Esophagus squamous epithelium (tissue), 5 donors: ENCODE results near the gene BAD. TPM values are rescaled to one million over a fixed set of nuclear protein-coding genes. Genes with fewer than 3 reads are reported as not detected.

Source experiments
- DNase-seq: peaks from one replicate; lab custom pipeline; 2025; lab: John Stamatoyannopoulos, UW
- H3K27ac ChIP-seq, 4 donors: fragments of 200-600 bp; sonication (generic); one replicate each; pipeline ENCODE4 v1.5.1; 2016 to 2019; ENCODE audit warnings: mild to moderate bottlenecking in 1 of 4
- H3K27me3 ChIP-seq, 4 donors: fragments of 200-600 bp; sonication (generic); 1 replicate in 3 of 4; 2 replicates in 1 of 4; pipeline versions ENCODE4 v1.5.1 to v1.6.0; 2017 to 2021; ENCODE audit warnings: antibody characterized with exemption in 1 of 4
- H3K36me3 ChIP-seq, 3 donors: fragments of 200-600 bp; sonication (generic); one replicate each; pipeline ENCODE4 v1.5.1; 2016 to 2019
- H3K4me1 ChIP-seq, 3 donors: fragments of 200-600 bp; sonication (generic); one replicate each; pipeline ENCODE4 v1.5.1; 2017 to 2019
- H3K4me3 ChIP-seq, 4 donors: fragments of 200-600 bp; sonication (generic); 1 replicate in 3 of 4; 2 replicates in 1 of 4; pipeline ENCODE4 v1.5.1; 2016 to 2019; ENCODE audit warnings: mild to moderate bottlenecking in 2 of 4, moderate library complexity in 1 of 4
- H3K9me3 ChIP-seq, 3 donors: fragments of 200-600 bp; sonication (generic); one replicate each; pipeline ENCODE4 v1.5.1; 2016 to 2019
- CTCF ChIP-seq, 6 experiments: fragments of 450-650 bp in 4 of 6; fragments of 200-600 bp in 2 of 6; sonication (generic) in 2 of 6; IDR thresholded peaks; one replicate each; pipeline ENCODE4 v1.5.1; 2016 to 2019; ENCODE audit warnings: antibody characterized with exemption in 6 of 6, mild to moderate bottlenecking in 4 of 6, moderate library complexity in 4 of 6
- POLR2A ChIP-seq, 4 donors: fragments of 450-650 bp; IDR thresholded peaks; one replicate each; pipeline ENCODE4 v1.6.1; 2017; ENCODE audit warnings: antibody characterized with exemption in 4 of 4, mild to moderate bottlenecking in 4 of 4, moderate library complexity in 3 of 4
- WGBS, 2 donors: methylation state at CpG; one replicate each; pipeline ENCODE4 v1.1.5; 2018; 5-methylcytosine and 5-hydroxymethylcytosine counted together
- intact Hi-C: fragments of 100-400 bp; cut with DNase I; formaldehyde crosslinking; loops from one replicate; pipeline ENCODE4 v1.15.0; 2022
- total RNA-seq, 4 donors: library from RNA; depleted of rRNA; stranded (reverse); fragments of >200 nt; gene quantifications; one replicate each; pipeline ENCODE4 v1.1.0, GENCODE V29; 2016
- donor health status: DM: yes; HTN: yes; CAD: no.

The BAD gene
- total RNA-seq, 4 donors from 2014 or later = 49.4 to 86.5 (median 72.9) TPM

- WGBS, 2 donors = 30 to 83% methylated on average over 4 to 5 of the region's 5 CpGs
- no peak for DNase-seq
- Histone ChIP-seq H3K4me1 (peaks cover 40 to 79% (median 43%) of the 10 kb centered on the region in 3 donors), H3K27me3 (no peaks in the 10 kb centered on the region), H3K4me3 (no peak overlapping the region), H3K9me3 (no peaks in the 10 kb centered on the region), H3K36me3 (peaks cover 2 to 34% (median 14%) of the 10 kb centered on the region in 3 donors), H3K27ac (peak overlapping the region; percentile 74 to 99 (median 94))
- TF ChIP-seq CTCF (IDR thresholded peaks at IDR 0.05) = no peak
- peak in 2 of 4 donors; percentile 30 to 32 for TF ChIP-seq POLR2A (IDR thresholded peaks at IDR 0.05)
- intact Hi-C loops = no loop called here
Measured at GRCh38 chr11:64321533-64321932, 37.1 kb upstream of the BAD start.

GRCh38 chr11:64321026-64321425 is 36.6 kb upstream of the BAD start:
- no peaks in the 10 kb centered on the region for H3K27me3 ChIP-seq
- TF ChIP-seq POLR2A (IDR thresholded peaks at IDR 0.05) (no peak), CTCF (IDR thresholded peaks at IDR 0.05) (no peak)
- DNase-seq = no peak
- peak overlapping the region; percentile 74 to 99 (median 94) for H3K27ac ChIP-seq
- H3K36me3 ChIP-seq = peaks cover 7 to 40% (median 14%) of the 10 kb centered on the region in 3 donors
- no peaks in the 10 kb centered on the region for H3K9me3 ChIP-seq
- WGBS, 2 donors = 41% methylated on average over 3 of the region's 5 CpGs; no CpG with 5 or more reads in 1 of the 2 donors
- H3K4me3 ChIP-seq = no peak overlapping the region
- peaks cover 45 to 84% (median 46%) of the 10 kb centered on the region in 3 donors for H3K4me1 ChIP-seq
- intact Hi-C loops = no loop called here

GRCh38 chr11:64320556-64320955 is 36.1 kb upstream of the BAD start:
- DNase-seq = no peak
- WGBS, 2 donors = 86 to 100% methylated on average over 1 to 7 of the region's 7 CpGs
- H3K36me3 ChIP-seq = peaks cover 12 to 44% (median 16%) of the 10 kb centered on the region in 3 donors
- H3K4me1 ChIP-seq = peaks cover 46 to 87% (median 48%) of the 10 kb centered on the region in 3 donors
- intact Hi-C loops = no loop called here
- no peak for TF ChIP-seq POLR2A (IDR thresholded peaks at IDR 0.05)
- no peak for TF ChIP-seq CTCF (IDR thresholded peaks at IDR 0.05)
- peak overlapping the region; percentile 74 to 99 (median 94) for H3K27ac ChIP-seq
- no peaks in the 10 kb centered on the region for H3K9me3 ChIP-seq
- no peak overlapping the region for H3K4me3 ChIP-seq
- no peaks in the 10 kb centered on the region for H3K27me3 ChIP-seq

GRCh38 chr11:64318766-64319761 is 34.6 kb upstream of the BAD start:
- peaks cover 38 to 87% (median 45%) of the 10 kb centered on the region in 3 donors for H3K4me1 ChIP-seq
- intact Hi-C loops = no loop called here
- no peak for DNase-seq
- H3K4me3 ChIP-seq = peak overlapping the region; percentile 60 to 91 (median 82)
- no peaks in the 10 kb centered on the region for H3K27me3 ChIP-seq
- 17 to 20% methylated on average over 12 to 13 of the region's 19 CpGs for WGBS, 2 donors
- H3K27ac ChIP-seq = peak overlapping the region; percentile 92 to 99 (median 98)
- H3K36me3 ChIP-seq = peaks cover 21 to 59% (median 27%) of the 10 kb centered on the region in 3 donors
- TF ChIP-seq POLR2A (IDR thresholded peaks at IDR 0.05) (no peak), CTCF (IDR thresholded peaks at IDR 0.05) (no peak)
- H3K9me3 ChIP-seq = no peaks in the 10 kb centered on the region
